AG09319 (cell line): ENCODE data around the gene CARD10.
"Not testable (repeated sequence)": the region's sequence is repeated elsewhere in the genome, so short reads cannot be mapped to it uniquely, and the experiment has no call there.

ENCODE experiments used
- DNase-seq: peaks from one replicate; pipeline ENCODE4 v3.0.0-alpha.2; 2010; ENCODE audit warnings: low read depth; ENCODE audit errors: extremely low read depth
- TF ChIP-seq, protein P1 (sequence below): IDR thresholded peaks from 2 replicates; pipeline ENCODE4 v1.5.1; 2011; ENCODE audit warnings: low read depth, mild to moderate bottlenecking, inconsistent platforms, low read length, moderate library complexity

Gene CARD10

DNA sequence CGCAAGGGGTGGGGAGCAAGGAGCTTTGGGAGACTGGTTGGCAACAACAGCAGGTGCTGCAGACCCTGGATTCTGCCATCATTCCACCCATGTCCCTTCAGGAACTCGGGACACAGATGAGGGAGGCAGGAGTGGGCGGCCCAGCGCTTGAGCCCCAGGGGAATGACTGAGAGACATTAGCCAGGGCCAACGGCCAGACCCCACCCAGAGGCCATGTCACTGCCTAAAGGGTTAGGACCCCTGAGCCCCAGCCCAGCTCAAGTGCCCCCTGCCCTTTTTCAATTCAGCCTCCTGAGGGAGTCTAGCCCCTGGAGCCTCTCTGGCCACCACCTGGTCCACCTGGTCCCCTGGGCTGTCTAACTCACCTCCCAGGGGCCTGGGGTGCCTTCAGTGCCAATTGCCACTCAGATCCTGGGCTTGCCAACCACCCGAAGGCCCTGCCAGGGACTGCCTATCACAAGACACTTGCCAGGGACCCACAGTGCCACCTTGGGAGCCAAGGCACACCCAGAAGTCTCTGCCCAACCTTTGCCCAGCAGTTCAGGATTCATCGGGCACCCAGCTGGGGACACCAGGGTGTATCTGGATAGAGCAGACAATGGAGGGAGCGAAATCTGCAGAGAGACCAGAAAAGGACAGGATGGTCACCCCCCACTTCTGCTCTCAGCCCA, 49.7 kb downstream of the CARD10 start:
- TF ChIP-seq, protein P1, sequence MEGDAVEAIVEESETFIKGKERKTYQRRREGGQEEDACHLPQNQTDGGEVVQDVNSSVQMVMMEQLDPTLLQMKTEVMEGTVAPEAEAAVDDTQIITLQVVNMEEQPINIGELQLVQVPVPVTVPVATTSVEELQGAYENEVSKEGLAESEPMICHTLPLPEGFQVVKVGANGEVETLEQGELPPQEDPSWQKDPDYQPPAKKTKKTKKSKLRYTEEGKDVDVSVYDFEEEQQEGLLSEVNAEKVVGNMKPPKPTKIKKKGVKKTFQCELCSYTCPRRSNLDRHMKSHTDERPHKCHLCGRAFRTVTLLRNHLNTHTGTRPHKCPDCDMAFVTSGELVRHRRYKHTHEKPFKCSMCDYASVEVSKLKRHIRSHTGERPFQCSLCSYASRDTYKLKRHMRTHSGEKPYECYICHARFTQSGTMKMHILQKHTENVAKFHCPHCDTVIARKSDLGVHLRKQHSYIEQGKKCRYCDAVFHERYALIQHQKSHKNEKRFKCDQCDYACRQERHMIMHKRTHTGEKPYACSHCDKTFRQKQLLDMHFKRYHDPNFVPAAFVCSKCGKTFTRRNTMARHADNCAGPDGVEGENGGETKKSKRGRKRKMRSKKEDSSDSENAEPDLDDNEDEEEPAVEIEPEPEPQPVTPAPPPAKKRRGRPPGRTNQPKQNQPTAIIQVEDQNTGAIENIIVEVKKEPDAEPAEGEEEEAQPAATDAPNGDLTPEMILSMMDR: no peak
- DNase-seq: no peak

DNA sequence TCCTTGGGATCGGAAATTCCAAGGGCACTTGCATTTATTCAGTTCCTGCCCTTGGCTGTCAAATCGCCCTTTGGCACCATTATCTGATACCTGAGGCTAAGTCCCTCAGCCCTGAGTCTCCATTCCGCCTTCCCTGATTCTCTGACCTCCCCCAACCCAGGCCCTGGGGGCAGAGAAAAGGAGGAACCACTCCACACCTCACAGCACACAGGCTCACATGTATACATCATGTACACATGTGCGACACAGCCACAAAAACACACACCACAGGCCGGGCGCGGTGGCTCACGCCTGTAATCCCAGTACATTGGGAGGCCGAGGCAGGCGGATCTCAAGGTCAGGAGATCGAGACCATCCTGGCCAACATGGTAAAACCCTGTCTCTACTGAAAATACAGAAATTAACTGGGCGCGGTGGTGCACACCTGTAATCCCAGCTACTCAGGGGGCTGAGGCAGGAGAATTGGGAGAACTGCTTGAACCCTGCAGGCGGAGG, 51.0 kb downstream of the CARD10 start:
- DNase-seq: not testable (repeated sequence)

DNA sequence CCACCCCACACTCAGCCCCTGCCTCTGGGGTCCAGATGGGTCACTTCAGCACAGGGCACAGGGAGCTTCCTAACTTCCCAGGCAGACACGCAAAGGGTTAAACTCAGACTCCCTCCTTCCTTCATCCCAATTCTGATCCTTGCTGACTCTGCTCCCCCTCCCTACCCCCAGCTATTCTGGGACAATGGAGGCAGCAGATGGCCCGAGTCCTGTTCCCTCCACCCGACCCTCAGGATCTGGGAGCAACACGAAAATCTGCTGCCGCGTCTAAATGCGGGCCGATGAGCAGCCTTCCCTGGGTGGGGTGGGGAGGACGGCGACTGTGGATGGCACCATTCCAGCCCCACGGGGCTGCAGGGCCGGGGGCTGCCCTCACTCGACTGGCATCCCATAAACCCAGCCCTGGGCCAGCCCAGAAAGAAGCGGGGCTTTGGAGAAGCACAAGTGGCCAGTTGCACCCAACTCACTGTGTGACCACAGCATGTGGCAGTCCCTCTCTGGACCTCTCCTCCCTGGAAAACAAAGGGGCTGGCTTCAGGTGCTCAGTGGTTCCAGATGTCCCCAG, 51.7 kb downstream of the CARD10 start:
- DNase-seq: no peak
- TF ChIP-seq, protein P1: no peak

DNA sequence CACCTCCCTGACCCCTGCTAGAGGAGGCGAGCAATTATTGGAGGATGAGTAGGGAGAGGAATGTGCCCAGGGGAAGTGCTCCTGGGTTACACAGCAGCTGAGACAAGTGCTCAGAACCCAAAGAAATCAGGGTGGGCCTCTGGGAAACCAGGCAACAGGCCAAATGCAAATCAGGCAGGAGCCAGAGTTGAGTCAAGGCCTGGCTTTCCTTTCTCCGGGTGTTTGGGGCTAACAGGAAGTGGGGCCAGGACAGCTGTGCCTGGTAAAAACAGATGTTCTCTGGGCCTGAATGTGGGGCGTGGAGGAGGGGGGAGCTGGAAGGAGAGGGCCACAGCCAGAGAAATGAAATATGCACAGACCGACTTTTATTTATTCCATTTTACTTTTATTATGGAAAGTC, 55.0 kb downstream of the CARD10 start:
- TF ChIP-seq, protein P1: no peak
- no peak for DNase-seq

DNA sequence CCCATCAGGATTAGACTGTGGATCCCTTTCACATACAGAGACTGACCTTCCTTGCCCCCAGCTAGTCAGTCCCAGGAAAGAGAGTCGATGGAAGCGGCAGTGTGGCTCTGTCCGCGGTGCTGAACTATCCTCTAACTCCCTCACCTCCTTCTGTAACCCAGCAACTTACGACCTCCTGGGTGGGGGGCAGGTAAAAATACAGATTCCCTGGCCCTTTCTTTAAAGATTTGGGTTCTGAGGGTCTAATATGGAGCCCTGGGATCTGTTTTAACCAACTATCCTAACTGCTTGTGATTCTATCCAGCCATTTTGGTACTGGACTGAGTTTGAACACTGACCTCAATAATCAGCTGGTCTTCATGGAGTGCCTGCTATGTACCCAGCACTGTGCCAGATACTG, 56.2 kb downstream of the CARD10 start:
- no peak for DNase-seq

DNA sequence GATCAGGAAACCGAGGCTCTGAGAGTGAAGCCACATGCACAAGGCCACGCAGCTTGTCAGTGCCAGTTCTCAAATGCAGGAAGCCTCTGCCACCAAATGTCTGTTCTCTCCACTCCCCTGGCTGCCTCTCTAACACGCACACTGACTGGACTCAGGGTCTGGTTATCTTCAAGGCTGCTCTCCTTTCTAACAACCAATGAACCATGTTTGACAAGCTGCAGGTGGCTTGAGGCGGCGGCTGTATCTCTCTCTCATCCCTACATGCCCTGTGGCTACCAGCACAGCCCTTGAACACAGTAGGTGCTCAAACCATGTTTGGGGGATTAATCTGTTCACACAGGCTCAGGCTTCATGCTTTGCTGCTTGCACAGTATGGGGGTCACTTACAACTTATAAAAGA, 56.8 kb downstream of the CARD10 start:
- TF ChIP-seq, protein P1: no peak
- DNase-seq: no peak

More for the DNA sequence above, 56.2 kb downstream of the CARD10 start:
- TF ChIP-seq, protein P1: no peak

DNA sequence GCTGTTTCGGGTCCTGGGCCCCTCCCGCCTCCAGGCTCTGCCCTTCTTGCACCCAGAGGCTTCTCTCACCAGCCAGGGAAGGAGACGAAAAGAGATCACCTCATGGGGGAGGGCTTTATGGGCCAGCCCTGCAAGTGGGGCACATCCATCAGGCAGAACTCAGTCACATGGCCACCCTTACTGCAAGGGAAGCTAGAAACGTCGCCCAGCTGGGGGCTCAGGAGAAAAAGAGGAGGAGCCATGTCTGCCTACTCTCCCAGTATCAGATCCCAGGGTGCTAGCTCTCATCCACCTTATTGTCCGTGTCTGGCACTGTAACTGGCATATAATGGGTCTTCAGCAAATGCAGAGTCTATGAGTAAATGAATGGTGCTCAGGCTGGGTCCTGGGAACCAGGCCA, 57.3 kb downstream of the CARD10 start:
- TF ChIP-seq, protein P1: no peak
- DNase-seq: no peak

DNA sequence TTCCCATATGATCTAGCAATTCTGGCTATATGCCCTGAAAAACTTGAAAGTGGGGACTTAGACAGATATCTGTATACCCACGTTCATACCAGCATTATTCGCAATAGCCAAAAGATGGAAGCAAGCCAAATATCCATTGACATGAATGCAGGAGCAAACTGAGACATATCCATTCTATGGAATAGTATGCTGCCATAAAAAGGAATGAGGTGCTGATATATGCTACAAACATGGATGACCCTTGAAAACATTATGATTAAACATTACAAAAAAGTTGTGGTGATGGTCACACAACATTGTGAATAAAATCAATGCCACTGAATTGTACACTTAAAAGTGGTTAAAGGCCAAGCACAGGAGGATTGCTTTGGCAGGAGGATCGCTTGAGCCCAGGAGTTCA, 58.5 kb downstream of the CARD10 start:
- DNase-seq: no peak
- TF ChIP-seq, protein P1: no peak
